ENCODE data around the gene GGN. TPM values are rescaled to one million over a fixed set of nuclear protein-coding genes. Genes with fewer than 3 reads are reported as not detected.

The GGN gene
- total RNA-seq, 1 donor from 2014 or later, result under 0.01 TPM

GRCh38 chr19:38383184-38383583, 4.7 kb downstream of the GGN start:
- no peak for TF ChIP-seq CTCF (IDR thresholded peaks at IDR 0.05; ENCODE audit: insufficient read depth, low read length, severe bottlenecking)
- no peak for DNase-seq (ENCODE audit: low read depth)
- H3K4me3 ChIP-seq (ENCODE audit: low read depth, low read length), result no peak overlapping the region
- no peak for FAIRE-seq
- no peaks in the 10 kb centered on the region for H3K27me3 ChIP-seq (ENCODE audit: control insufficient read depth, insufficient read depth, low read length)
- H3K36me3 ChIP-seq (ENCODE audit: control insufficient read depth, insufficient read depth, low read length), result peaks cover 25% of the 10 kb centered on the region

DNA sequence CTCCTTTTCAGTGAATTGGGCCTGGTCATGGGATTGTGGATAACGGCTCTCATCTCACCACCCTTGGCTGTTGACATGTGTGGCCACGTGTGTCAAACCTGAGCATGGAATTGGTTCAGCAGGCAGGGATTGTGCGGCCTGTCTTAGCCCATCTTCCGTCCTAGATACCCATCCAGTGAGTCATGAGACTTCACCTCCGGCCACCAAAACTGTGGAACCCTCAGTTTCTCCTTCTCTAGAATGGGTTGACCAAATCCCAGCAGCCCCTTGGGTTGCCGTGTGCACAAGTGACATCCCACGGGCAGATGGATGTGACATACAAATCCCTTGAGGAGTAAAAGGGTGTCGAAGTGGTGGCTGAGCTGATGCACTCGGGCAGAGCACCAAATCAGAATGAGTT, 6.7 kb downstream of the GGN start:
- TF ChIP-seq CTCF (IDR thresholded peaks at IDR 0.05; ENCODE audit: insufficient read depth, low read length, severe bottlenecking), result no peak
- DNase-seq (ENCODE audit: low read depth) (no peak), FAIRE-seq (no peak)
- Histone ChIP-seq H3K4me3 (ENCODE audit: low read depth, low read length) (no peak overlapping the region), H3K36me3 (ENCODE audit: control insufficient read depth, insufficient read depth, low read length) (peaks cover 31% of the 10 kb centered on the region), H3K27me3 (ENCODE audit: control insufficient read depth, insufficient read depth, low read length) (no peaks in the 10 kb centered on the region)

DNA sequence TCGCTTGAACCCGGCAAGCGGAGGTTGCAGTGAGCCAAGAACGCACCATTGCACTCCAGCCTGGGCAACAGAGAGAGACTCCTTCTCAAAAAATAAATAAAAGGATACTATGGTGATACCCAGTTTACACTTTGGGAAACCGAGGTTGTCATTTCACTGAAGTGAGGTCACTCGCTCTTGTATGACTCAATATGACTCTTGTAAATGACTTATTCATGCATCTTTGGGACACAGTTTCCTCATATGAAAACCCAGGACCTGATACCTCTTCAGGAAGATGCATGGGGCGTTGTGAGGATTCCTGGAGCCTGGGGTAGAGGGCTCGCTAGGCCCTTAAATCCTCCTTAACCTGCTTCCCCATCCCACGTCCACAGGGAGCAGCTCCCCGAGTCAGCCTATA, 9.0 kb downstream of the GGN start:
- DNase-seq (ENCODE audit: low read depth), result no peak
- H3K27me3 ChIP-seq (ENCODE audit: control insufficient read depth, insufficient read depth, low read length), result no peaks in the 10 kb centered on the region
- no peak overlapping the region for H3K4me3 ChIP-seq (ENCODE audit: low read depth, low read length)
- peaks cover 32% of the 10 kb centered on the region for H3K36me3 ChIP-seq (ENCODE audit: control insufficient read depth, insufficient read depth, low read length)
- TF ChIP-seq CTCF (IDR thresholded peaks at IDR 0.05; ENCODE audit: insufficient read depth, low read length, severe bottlenecking), result no peak
- peak; percentile 23 for FAIRE-seq

- no peak overlapping the region for H3K4me3 ChIP-seq (ENCODE audit: low read depth, low read length)
- H3K27me3 ChIP-seq (ENCODE audit: control insufficient read depth, insufficient read depth, low read length), result no peaks in the 10 kb centered on the region
- peaks cover 24% of the 10 kb centered on the region for H3K36me3 ChIP-seq (ENCODE audit: control insufficient read depth, insufficient read depth, low read length)
- TF ChIP-seq CTCF (IDR thresholded peaks at IDR 0.05; ENCODE audit: insufficient read depth, low read length, severe bottlenecking), result no peak
- FAIRE-seq (no peak), DNase-seq (ENCODE audit: low read depth) (no peak)
Measured at GRCh38 chr19:38377052-38377451, 10.8 kb downstream of the GGN start.

DNA sequence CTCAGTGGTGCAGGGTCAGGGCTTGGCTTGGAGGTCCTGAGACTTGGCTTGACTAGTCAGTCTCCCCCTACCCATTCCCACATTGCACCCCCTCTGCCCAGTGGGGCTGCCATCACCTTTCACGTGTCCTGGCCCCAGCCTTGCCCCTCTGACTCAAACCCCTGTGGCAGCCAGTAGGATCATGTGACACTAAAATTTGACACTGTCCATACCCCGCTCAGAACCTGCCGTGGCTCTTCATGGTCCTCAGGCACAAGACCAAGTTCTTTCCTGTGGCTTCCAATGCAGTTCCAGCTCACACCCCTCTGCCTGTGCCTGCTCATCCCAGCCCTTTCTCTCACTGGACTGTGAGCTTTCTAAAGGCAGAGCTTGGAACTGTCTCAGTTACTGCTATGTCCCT, 11.3 kb downstream of the GGN start:
- no peak for FAIRE-seq
- H3K27me3 ChIP-seq (ENCODE audit: control insufficient read depth, insufficient read depth, low read length), result no peaks in the 10 kb centered on the region
- H3K4me3 ChIP-seq (ENCODE audit: low read depth, low read length), result no peak overlapping the region

More for the DNA sequence above, 11.3 kb downstream of the GGN start:
- peaks cover 21% of the 10 kb centered on the region for H3K36me3 ChIP-seq (ENCODE audit: control insufficient read depth, insufficient read depth, low read length)
- no peak for DNase-seq (ENCODE audit: low read depth)
- TF ChIP-seq CTCF (IDR thresholded peaks at IDR 0.05; ENCODE audit: insufficient read depth, low read length, severe bottlenecking), result no peak

Data from bronchial epithelial cell (primary cell).